Activated CD4-positive, CD25-positive, alpha-beta regulatory T cell treated with anti-CD3 and anti-CD28 coated beads, Interleukin-2, amount 50 U/mL, for 72 hours (primary cell): Measurements from ENCODE around the gene ZNF391.
"Not testable (repeated sequence)": the region's sequence is repeated elsewhere in the genome, so short reads cannot be mapped to it uniquely, and the experiment has no call there.

Source experiments
- DNase-seq: peaks from one replicate; pipeline ENCODE4 v3.0.0; 2021

Gene ZNF391

GRCh38 chr6:27424851-27425250 lies 36.3 kb downstream of the ZNF391 start:
- DNase-seq = not testable (repeated sequence)

DNA sequence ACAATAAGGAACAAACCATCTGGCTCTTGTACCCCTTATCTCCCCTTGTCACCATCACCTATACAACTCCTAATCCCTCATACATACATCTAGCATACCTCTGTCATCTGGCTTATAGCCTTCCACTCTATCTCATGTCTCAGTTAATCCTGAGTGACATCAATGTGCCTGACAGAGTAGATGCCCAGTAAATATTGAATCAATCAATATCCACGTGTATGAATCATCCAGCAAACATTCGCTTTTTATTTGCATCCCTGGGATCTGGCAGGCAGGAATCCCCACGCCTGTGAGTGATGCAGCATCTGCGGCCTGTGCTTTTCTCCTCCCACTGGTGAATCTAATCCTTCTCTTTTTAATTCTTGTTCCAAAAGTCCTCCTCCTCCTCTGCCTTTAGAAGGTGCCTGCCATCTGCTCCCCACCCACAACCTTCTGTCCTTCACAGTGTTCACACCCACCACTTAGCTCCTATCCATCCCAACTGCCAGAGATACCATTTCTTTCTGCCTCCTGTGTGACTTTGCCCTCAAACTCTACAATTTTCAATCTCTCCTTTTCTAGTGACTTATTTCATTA lies 37.6 kb downstream of the ZNF391 start:
- no peak for DNase-seq

- DNase-seq = no peak
Measured at GRCh38 chr6:27428502-27428901, 39.9 kb downstream of the ZNF391 start.

- no peak for DNase-seq
Measured at GRCh38 chr6:27428966-27429365, 40.4 kb downstream of the ZNF391 start.

DNA sequence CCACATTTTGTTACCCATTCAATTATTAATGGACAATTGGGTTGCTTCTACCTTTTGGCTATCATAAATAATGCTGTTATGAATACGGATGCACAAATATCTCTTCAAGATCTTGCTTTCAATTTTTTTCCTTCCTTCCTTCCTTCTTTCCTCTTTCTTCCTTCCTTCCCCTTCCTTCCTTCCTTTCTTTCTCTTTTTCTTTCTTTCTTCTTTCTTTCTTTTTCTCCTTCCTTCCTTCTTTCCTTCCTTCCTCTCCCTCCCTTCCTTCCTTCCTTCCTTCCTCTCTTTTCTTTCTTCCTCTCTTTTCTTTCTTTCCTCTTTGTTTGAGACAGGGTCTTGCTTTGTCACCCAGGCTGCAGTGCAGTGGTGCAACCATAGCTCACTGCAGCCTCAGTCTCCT lies 45.2 kb downstream of the ZNF391 start:
- no peak for DNase-seq

DNA sequence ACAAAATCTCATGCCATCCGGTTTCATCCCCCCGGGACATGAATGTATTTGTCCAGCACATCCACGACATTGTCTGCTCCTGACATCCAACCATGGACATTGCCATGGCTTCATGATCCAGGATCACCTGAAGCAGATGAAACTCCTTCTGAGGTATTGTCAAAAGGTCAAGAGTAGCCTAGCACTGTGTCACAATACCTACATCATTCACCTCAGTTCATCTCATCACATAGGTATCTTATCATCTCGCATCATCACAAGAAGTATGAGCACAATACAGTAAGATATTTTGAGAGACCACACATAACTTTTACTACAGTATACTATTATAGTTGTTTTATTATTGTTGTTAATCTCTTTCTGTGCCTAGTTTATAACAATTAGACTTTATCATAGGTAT lies 50.8 kb downstream of the ZNF391 start:
- no peak for DNase-seq

DNA sequence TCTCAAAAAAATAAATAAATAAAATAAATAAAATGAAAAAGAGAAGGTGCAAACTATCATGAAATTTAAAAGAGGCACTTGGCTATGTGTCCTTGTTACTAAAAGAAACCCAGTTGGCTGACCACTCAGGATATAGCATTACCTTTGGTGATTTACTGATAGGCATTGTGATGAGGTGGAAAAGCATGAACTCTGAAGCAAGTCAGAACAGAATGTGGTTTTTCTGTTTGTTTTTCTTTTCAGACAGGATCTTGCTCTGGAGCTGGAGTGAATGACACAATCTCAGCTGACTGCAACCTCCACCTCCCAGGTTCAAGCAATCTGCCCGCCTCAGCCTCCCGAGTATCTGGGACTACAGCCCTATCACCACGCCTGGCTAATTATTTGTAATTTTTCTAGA lies 52.4 kb downstream of the ZNF391 start:
- DNase-seq = no peak

DNA sequence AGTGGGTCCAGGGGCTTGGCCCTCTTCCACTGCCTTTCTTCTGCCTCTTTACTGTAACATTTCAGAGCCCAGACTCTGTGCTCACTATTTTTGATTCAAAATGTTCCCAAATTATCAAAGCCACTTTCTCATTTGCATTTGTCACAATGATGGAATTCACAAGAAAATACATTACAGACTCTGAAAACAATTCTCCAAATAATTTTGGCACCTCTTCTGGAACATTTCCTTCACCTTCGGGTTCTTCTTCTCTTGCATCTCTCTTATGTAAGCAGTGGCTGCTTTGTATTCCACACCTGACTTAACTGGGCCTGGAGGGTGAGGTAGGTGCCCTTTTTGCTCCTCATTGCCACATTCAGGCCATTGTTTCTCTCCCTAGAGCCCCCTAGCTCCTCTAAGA lies 54.4 kb downstream of the ZNF391 start:
- DNase-seq = no peak

GRCh38 chr6:27448456-27448855 lies 59.9 kb downstream of the ZNF391 start:
- DNase-seq = no peak

DNA sequence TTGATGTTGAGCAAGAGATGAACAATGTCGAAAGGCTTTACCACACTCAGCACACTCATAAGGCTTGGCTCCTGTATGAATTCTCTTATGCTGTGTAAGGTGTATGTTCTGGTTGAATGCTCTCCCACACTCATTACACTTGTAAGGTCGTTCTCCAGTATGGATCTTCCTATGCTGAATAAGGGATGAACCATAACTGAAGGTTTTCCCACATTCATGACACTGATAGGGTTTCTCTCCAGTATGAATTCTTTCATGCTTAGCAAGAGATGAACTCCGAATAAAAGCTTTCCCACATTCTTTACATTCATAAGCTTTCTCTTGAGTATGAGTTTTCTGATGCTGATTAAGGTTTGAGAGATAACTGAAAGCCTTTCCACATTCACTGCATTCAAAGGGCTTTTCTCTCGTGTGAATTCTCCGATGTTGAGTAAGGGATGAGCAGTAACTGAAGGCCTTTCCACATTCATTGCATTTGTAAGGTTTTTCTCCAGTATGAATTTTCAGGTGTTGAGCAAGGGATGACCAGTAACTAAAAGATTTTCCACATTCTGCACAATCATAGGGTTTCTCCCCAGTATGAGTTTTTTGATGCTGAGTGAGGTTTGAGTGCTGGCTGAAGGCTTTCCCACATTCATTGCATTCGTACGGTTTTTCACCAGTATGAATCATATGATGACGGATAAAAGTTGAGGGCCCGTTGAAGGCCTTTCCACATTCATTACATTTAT lies 63.3 kb downstream of the ZNF391 start:
- no peak for DNase-seq

- DNase-seq = no peak
Measured at GRCh38 chr6:27452496-27452897, 63.9 kb downstream of the ZNF391 start.
